ENCODE results near the gene NQO1.

- TF ChIP-seq ZBTB1 (CRISPR knock-in tag; IDR thresholded peaks at IDR 0.05; ENCODE audit: borderline replicate concordance, low read depth) (no peak), CTCF (IDR thresholded peaks at IDR 0.05 in 2 of 3, conservative IDR thresholded peaks at IDR 0.05 in 1 of 3; ENCODE audit: insufficient read depth in 2 of 3, low read depth in 1 of 3, low read length in 3 of 3) (no peak), OTX1 (CRISPR knock-in tag; IDR thresholded peaks at IDR 0.05) (no peak)
These were observed 19.6 kb upstream of the NQO1 start for GRCh38 chr16:69745959-69746358.

Measured in K562 (cell line).